B cell (primary cell): ENCODE data around the gene UMAD1.

Source experiments
- EZH2 ChIP-seq: IDR thresholded peaks from 2 replicates; pipeline ENCODE4 v1.6.1; 2012; ENCODE audit warnings: borderline replicate concordance, low read depth, mild to moderate bottlenecking, moderate library complexity, low read length; ENCODE audit not compliant: insufficient read depth, poor library complexity, severe bottlenecking
- TF ChIP-seq, protein P1 (sequence below): fragments of 200-600 bp; IDR thresholded peaks from one replicate; pipeline ENCODE4 v1.8.0; 2022; ENCODE audit warnings: antibody characterized with exemption, mild to moderate bottlenecking

DNA sequence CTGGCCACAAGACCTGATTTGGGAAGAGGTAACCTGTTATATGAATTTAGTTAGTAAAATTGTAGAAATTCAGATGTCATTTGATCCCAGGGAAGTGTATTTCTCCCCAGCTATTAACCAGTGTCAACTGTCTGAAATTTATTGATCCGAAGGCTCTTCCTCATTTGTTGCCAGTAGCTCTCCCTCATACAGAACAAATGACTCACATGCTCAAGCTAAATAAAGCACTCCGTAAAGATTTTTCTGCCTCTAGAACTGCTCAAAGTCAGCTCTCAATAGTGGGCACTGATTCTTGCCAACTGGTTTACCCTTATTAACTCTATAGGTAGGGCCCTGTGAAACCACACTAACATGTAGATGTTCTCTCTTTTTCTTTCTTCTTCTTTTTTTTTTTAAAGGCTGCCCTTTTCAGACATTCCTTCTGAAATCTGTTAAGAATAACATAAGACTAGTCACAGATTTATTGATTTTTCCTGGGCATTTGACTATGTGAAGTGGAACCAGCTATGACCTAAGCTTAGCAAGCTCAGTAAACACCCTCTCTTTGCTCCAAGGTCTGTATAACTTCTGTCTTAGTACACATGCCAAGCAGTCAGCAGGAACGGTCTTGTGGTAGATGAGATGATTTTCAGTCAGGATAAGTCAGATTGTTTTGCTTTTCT, 56.0 kb downstream of the UMAD1 start:
- TF ChIP-seq, protein P1, sequence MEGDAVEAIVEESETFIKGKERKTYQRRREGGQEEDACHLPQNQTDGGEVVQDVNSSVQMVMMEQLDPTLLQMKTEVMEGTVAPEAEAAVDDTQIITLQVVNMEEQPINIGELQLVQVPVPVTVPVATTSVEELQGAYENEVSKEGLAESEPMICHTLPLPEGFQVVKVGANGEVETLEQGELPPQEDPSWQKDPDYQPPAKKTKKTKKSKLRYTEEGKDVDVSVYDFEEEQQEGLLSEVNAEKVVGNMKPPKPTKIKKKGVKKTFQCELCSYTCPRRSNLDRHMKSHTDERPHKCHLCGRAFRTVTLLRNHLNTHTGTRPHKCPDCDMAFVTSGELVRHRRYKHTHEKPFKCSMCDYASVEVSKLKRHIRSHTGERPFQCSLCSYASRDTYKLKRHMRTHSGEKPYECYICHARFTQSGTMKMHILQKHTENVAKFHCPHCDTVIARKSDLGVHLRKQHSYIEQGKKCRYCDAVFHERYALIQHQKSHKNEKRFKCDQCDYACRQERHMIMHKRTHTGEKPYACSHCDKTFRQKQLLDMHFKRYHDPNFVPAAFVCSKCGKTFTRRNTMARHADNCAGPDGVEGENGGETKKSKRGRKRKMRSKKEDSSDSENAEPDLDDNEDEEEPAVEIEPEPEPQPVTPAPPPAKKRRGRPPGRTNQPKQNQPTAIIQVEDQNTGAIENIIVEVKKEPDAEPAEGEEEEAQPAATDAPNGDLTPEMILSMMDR: no peak
- TF ChIP-seq EZH2: no peak
